ENCODE data around the gene CSRP3. TPM values are rescaled to one million over a fixed set of nuclear protein-coding genes. Genes with fewer than 3 reads are reported as not detected.

Gene CSRP3
- total and polyA plus RNA-seq, 4 donors = 0.08 TPM; not detected in 3

GRCh38 chr11:19241260-19242178, 39.7 kb upstream of the CSRP3 start (continued):
- TF ChIP-seq, protein P1, sequence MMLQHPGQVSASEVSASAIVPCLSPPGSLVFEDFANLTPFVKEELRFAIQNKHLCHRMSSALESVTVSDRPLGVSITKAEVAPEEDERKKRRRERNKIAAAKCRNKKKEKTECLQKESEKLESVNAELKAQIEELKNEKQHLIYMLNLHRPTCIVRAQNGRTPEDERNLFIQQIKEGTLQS (IDR thresholded peaks at IDR 0.05) = no peak
- TF ChIP-seq RXRA (IDR thresholded peaks at IDR 0.05) = no peak
- no peak for TF ChIP-seq NR2F2 (IDR thresholded peaks at IDR 0.05)

DNA sequence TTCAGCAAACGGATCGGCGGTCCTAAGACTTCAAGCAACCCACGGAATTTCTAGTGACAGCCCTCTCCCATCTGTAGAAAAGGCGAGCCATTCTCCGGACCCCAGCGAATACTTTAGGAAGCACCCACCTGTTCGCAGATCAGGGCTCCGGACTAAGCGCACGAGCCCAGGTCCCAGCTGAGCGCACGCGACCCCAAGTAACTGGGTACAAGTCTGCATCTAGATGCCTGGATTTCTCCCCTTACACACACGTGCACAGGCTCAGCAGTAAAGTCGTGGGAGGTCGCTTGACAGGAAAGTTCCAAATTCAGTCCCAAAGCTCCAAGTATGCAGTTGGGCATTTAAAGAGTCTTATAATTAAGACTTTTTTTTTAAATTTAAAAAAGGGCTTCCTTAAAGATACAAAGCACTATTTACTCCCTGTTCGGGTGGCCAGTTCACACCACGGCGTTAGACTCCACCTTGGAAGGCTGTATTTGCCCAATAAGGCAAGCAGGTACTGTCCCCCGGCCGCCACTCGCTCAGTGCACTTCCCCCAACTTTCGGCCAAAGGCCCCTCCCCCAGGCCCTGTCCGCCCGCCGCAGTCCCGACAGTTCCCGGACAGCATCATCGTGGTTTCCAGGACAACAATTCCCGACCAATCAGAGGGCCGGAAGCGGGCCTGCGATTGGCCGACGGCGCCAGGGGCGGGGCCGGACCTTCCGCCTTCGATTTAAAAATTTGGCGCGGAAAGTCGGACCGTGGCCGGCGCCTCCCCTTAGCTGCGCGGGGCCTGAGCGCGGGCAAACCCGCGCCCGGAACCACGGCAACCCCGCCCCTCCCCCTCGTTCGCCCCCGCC, 38.9 kb upstream of the CSRP3 start, which contains the start of gene E2F8:
TSS of gene E2F8 (minus strand) at position 526 of the 840 bp plus-strand sequence. CDS start 824 bp downstream, outside the sequence.
- Histone ChIP-seq H3K4me3 (ENCODE audit: low read depth in 1 of 3, low read length in 3 of 3) (peak within 1 kb of the TSS; percentile 39 to 84 (median 57)), H3K9ac (ENCODE audit: low read depth in 1 of 2, low read length in 2 of 2) (no peak within 1 kb of the TSS), H3K4me1 (ENCODE audit: control insufficient read depth in 4 of 4, insufficient read depth in 4 of 4, low read length in 3 of 4) (peaks cover 6 to 22% (median 19%) of the 10 kb centered on the region in 4 donors), H3K9me3 (ENCODE audit: control insufficient read depth in 4 of 4, low read length in 3 of 4) (no peaks in the 10 kb centered on the region), H3K36me3 (ENCODE audit: control insufficient read depth in 4 of 4, insufficient read depth in 3 of 4, low read depth in 1 of 4, low read length in 3 of 4) (no peaks in the 10 kb centered on the region), H3K27me3 (ENCODE audit: control insufficient read depth in 4 of 4, insufficient read depth in 4 of 4, low read length in 3 of 4) (peaks cover 0 to 3% (median 2%) of the 10 kb centered on the region in 4 donors), H3K27ac (ENCODE audit: low read depth in 1 of 2, low read length in 2 of 2) (no peak within 1 kb of the TSS)
- DNase-seq (ENCODE audit: low spot score) = peak; percentile 97
- TF ChIP-seq REST (IDR thresholded peaks at IDR 0.05) = peak; percentile 47
- TF ChIP-seq YY1 (IDR thresholded peaks at IDR 0.05) = peak; percentile 19
- TF ChIP-seq SP1 (IDR thresholded peaks at IDR 0.05) = peak; percentile 49
- peak in 1 of 2 donors; percentile 82 for TF ChIP-seq GABPA (IDR thresholded peaks at IDR 0.05 in 1 of 2, conservative IDR thresholded peaks at IDR 0.05 in 1 of 2)
- no peak for TF ChIP-seq EGR1 (IDR thresholded peaks at IDR 0.05; ENCODE audit: low read depth in 2 of 2)
- 1% methylated on average over 59 of the region's 59 CpGs for WGBS

GRCh38 chr11:19239039-19239438, 37.3 kb upstream of the CSRP3 start:
- Histone ChIP-seq H3K9me3 (ENCODE audit: control insufficient read depth in 4 of 4, low read length in 3 of 4) (no peaks in the 10 kb centered on the region), H3K36me3 (ENCODE audit: control insufficient read depth in 4 of 4, insufficient read depth in 3 of 4, low read depth in 1 of 4, low read length in 3 of 4) (no peaks in the 10 kb centered on the region), H3K27ac (ENCODE audit: low read depth in 1 of 2, low read length in 2 of 2) (no peak overlapping the region), H3K27me3 (ENCODE audit: control insufficient read depth in 4 of 4, insufficient read depth in 4 of 4, low read length in 3 of 4) (peaks cover 0 to 3% (median 2%) of the 10 kb centered on the region in 4 donors), H3K9ac (ENCODE audit: low read depth in 1 of 2, low read length in 2 of 2) (no peak overlapping the region), H3K4me1 (ENCODE audit: control insufficient read depth in 4 of 4, insufficient read depth in 4 of 4, low read length in 3 of 4) (peaks cover 6 to 22% (median 19%) of the 10 kb centered on the region in 4 donors), H3K4me3 (ENCODE audit: low read depth in 1 of 3, low read length in 3 of 3) (no peak overlapping the region)
- no peak for TF ChIP-seq JUND (IDR thresholded peaks at IDR 0.05)
- TF ChIP-seq TAF1 (conservative IDR thresholded peaks at IDR 0.05) = no peak
- TF ChIP-seq, protein P1 (IDR thresholded peaks at IDR 0.05) = no peak
- no peak for TF ChIP-seq NR2F2 (IDR thresholded peaks at IDR 0.05)
- TF ChIP-seq RXRA (IDR thresholded peaks at IDR 0.05) = no peak
- no peak for TF ChIP-seq MAX (IDR thresholded peaks at IDR 0.05)
- no peak for TF ChIP-seq REST (IDR thresholded peaks at IDR 0.05)
- no peak for TF ChIP-seq HNF4A (conservative IDR thresholded peaks at IDR 0.05)
- no peak for TF ChIP-seq RAD21 (IDR thresholded peaks at IDR 0.05)
- TF ChIP-seq ZBTB33 (IDR thresholded peaks at IDR 0.05) = no peak
- WGBS = 91% methylated on average over 3 of the region's 3 CpGs
- DNase-seq (ENCODE audit: low spot score) = no peak

All from liver (tissue), 9 donors.